Measurements from ENCODE around the gene WRAP53.

Gene WRAP53

DNA sequence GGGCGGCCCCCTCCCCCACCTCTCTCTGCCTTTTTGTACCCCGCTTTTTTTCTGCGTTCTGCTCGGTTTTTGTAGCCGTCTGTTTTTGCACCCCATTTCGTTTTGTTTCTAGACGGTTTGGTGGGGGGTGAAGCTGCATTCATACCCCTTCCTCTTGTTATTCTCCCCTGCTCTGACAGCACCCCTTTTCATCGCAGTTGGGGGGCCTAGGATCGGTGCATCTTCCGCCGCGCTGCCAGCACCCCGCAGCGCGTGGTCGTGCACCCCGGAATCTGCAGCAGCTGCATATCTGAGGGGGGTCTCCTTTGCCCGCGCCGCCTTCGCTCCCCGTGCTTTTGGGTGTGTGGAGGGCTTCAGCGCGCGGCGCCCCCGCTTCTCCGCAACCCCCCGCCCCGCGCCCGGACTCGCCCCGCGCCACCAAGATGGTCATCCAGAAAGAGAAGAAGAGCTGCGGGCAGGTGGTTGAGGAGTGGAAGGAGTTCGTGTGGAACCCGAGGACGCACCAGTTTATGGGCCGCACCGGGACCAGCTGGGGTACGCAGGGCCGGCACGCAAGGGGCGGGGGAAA lies 37.1 kb upstream of the WRAP53 start:
- TF ChIP-seq, protein P1, sequence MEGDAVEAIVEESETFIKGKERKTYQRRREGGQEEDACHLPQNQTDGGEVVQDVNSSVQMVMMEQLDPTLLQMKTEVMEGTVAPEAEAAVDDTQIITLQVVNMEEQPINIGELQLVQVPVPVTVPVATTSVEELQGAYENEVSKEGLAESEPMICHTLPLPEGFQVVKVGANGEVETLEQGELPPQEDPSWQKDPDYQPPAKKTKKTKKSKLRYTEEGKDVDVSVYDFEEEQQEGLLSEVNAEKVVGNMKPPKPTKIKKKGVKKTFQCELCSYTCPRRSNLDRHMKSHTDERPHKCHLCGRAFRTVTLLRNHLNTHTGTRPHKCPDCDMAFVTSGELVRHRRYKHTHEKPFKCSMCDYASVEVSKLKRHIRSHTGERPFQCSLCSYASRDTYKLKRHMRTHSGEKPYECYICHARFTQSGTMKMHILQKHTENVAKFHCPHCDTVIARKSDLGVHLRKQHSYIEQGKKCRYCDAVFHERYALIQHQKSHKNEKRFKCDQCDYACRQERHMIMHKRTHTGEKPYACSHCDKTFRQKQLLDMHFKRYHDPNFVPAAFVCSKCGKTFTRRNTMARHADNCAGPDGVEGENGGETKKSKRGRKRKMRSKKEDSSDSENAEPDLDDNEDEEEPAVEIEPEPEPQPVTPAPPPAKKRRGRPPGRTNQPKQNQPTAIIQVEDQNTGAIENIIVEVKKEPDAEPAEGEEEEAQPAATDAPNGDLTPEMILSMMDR (IDR thresholded peaks at IDR 0.05; ENCODE audit: extremely low read depth, insufficient read depth, missing control alignments), result no peak
- DNase-seq (ENCODE audit: low spot score), result no peak
- in situ Hi-C loops (cut with MboI; ENCODE audit: low pct_unique_long_range_greater_than_20kb, low sequenced_read_pairs, unreplicated experiment), result no loop called here

DNA sequence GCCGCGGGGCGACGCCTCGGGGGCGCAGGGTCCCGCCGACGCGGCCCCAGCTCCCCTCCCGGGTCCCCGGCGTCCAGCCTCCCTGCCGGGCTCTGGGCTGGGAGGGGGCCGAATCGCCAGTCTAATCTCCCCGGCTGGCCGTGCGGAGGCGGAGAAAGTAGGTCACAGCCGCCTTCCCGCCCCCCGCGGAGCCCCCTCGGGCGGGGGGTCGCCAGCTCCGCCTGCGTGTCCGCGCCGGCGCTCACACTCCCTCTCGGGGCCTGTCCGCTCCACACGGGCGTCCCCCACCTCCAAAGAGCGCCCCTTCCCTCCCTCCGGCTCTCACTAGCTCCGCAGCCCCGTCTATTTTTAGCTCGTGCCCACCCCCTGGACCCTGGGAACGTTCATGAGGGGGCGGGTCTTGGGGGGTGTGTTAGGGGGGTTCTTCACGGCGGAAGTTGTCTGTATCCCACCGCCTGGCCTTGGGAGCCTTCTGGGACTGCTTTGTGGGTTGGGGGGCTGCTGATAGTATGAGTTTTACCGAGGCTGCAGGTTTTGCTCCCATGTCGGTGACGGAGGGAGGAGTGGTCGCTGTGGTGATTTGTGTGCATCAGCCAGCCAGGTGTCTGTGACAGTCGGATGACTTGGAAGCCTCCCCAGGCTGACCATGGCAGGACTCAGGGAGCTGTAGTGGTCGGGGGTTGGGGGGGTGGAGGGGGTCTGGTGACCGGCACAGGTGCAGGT lies 36.5 kb upstream of the WRAP53 start:
- no peak for DNase-seq (ENCODE audit: low spot score)
- TF ChIP-seq, protein P1 (IDR thresholded peaks at IDR 0.05; ENCODE audit: extremely low read depth, insufficient read depth, missing control alignments), result no peak
- in situ Hi-C loops (cut with MboI; ENCODE audit: low pct_unique_long_range_greater_than_20kb, low sequenced_read_pairs, unreplicated experiment), result no loop called here

DNA sequence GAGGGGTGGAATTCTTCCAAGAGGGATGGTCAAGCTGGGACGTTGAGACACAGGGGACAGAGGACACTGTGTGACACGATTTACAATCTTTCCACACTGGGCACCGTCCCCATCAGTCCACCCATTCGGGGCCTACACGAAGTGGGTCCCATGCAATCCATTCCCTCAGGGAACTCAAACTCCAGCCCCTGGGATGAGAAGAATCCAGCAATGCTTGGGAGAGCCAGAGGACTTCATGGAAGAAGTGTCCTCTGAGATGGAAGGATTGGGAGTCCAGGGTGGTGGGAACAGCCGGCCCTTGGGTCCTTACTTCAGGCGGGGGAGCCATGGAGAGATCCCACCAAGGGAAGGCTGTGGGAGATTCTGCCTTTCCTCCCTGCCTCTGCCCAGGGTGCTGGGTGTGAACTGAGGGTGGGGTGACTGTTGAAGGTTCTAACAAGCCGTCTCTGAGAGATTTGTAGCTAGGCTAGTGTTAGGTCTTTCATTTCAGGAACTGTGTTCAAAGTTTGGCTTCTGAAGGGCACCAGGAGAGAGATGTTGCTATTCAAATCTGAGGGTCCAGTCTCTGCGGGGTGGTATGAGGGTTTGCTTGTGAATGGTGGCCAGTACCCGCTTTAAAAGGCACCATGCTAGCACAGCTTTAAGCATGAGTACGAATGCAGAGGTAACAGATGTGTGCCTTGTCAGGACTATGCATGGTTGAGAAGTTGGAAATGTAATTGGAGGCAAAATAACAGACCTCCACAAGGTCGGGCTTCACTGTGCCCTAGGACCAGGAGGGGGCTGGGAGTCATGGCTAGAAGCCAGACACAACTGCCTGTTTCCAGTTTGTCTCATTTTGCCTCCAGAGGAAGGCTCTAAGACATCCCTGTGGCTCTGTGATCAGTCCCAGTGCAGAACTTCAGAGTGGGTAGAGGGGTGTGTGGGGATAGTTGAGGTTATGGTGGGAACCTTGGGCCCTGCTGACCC lies 35.6 kb upstream of the WRAP53 start:
- in situ Hi-C loops (cut with MboI; ENCODE audit: low pct_unique_long_range_greater_than_20kb, low sequenced_read_pairs, unreplicated experiment), result no loop called here
- TF ChIP-seq, protein P1 (IDR thresholded peaks at IDR 0.05; ENCODE audit: extremely low read depth, insufficient read depth, missing control alignments), result no peak
- no peak for DNase-seq (ENCODE audit: low spot score)

DNA sequence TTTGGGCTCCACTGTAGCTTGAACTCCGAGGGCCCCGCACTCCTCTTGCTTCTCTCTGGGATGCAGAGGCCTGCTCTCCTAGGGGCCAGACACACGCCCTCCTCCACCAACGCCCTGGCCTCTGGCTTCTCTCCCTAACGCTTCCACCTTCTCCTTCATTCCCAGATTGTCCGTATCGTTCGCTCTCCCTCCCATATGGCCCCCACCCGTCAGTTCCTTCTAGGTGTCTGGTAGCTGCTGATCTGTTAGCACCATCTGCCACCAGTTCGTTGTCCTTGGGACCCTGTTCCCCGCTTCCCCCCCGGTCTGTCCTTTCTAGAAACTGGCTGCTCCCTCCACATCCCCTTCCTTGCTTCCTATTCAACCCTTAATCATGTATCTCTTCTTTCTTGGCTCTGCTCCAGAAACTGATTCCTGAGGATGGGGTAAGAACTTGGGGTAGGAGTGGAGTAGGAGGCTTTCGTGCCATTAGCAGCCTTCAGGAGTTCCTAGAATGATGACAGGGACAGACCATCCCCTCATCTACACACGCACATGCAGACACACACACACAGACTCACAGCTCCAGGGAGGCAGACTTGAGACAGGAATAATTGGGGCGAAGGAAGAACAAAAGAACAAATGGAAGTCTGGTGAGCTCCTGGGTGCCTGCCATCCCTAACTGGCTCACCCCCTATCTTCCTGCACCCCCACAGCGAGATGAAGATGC lies 33.3 kb upstream of the WRAP53 start:
- in situ Hi-C loops (cut with MboI; ENCODE audit: low pct_unique_long_range_greater_than_20kb, low sequenced_read_pairs, unreplicated experiment), result no loop called here
- no peak for DNase-seq (ENCODE audit: low spot score)
- TF ChIP-seq, protein P1 (IDR thresholded peaks at IDR 0.05; ENCODE audit: extremely low read depth, insufficient read depth, missing control alignments), result no peak

DNA sequence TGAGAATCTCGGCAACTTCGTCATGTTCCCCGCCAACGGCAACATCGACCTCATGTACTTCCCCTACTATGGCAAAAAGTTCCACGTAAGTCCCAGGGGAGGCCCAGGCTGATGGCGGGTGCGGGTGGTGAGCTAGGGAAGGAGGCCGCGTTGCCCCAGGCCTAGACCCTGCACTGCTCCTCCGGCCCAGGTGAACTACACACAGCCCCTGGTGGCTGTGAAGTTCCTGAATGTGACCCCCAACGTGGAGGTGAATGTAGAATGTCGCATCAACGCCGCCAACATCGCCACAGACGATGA lies 32.8 kb upstream of the WRAP53 start:
- TF ChIP-seq, protein P1 (IDR thresholded peaks at IDR 0.05; ENCODE audit: extremely low read depth, insufficient read depth, missing control alignments), result no peak
- in situ Hi-C loops (cut with MboI; ENCODE audit: low pct_unique_long_range_greater_than_20kb, low sequenced_read_pairs, unreplicated experiment), result no loop called here
- no peak for DNase-seq (ENCODE audit: low spot score)

DNA sequence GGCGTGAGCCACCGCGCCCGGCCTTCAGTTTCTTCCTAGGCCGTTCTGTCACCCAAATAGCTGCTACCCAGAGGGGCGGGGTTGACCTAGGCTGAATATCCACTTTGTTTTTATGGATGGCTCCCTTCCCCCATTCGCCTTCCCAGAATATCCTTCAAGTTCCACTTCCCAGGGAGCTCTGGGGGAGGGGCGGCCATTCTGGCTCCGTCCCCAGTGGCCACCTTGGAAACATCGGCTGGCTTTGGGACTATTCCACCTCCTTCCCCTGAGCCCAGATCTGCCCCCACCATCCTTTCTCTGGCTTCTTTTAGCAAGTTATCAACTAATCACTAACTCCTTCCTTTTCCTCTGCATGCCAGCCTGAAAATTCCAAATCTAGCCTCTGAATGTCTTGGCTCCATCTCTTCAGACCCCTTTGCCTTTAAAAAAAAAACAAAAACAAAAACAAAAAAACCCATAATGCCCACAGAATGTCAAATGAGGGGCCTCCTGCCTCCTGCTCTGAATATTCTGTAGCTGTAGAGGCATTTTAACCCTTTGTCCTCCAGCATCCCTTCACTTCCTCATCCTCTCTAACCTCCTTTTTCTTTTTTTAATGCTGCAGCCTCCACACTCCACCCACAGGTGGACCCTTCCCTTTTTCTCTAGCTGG lies 31.2 kb upstream of the WRAP53 start:
- TF ChIP-seq, protein P1 (IDR thresholded peaks at IDR 0.05; ENCODE audit: extremely low read depth, insufficient read depth, missing control alignments), result no peak
- in situ Hi-C loops (cut with MboI; ENCODE audit: low pct_unique_long_range_greater_than_20kb, low sequenced_read_pairs, unreplicated experiment), result no loop called here
- DNase-seq (ENCODE audit: low spot score), result no peak

Data from GM13977 (cell line).